HCT116 (cell line): ENCODE measurements around the gene NPIPB8. TPM values are rescaled to one million over a fixed set of nuclear protein-coding genes. Genes with fewer than 3 reads are reported as not detected.

Source experiments
- ATAC-seq: fragments of 200-7000 bp; cut with Tn5 transposase; 2 replicates; pipeline ENCODE4 v1.9.1; 2020; ENCODE audit warnings: mild to moderate bottlenecking, moderate library complexity
- BruUV-seq: library from RNA; stranded (reverse); fragments of 400-500 nt; replicated peaks from 2 replicates; lab custom pipeline; 2021; lab: Mats Ljungman, UMichigan
- CTCF ChIA-PET: fragments of 300-600 bp; sonication (Branson Sonifier 250); formaldehyde crosslinking; loops from one replicate; lab custom pipeline; 2021; ENCODE audit warnings: antibody characterized with exemption; lab: Charles Lee
- POLR2A ChIA-PET: fragments of 300-600, 350-600 bp; sonication (Branson Sonifier 250); formaldehyde crosslinking; loops from one replicate; lab custom pipeline; 2021; ENCODE audit warnings: antibody characterized with exemption; lab: Charles Lee
- RAD21 ChIA-PET, 2 experiments: fragments of 300-600 bp; sonication (Branson Sonifier 250); formaldehyde crosslinking; loops; one replicate each; lab custom pipeline; 2023; ENCODE audit warnings: low total read pairs in 2 of 2; ENCODE audit not compliant: uncharacterized antibody in 2 of 2, unreplicated experiment in 2 of 2, low non-redundant PET in 1 of 2; lab: Charles Lee
- DNase-seq: peaks from one replicate; pipeline ENCODE4 v3.0.0-alpha.2; 2010; ENCODE audit warnings: low read depth, low spot score
- H2AFZ ChIP-seq: fragments of 200-600 bp; shearing (Covaris generic), sonication (generic); 2 replicates; pipeline ENCODE4 v1.6.1; 2017; ENCODE audit warnings: low read depth, mixed run types, mixed read lengths, antibody characterized with exemption, low read length; ENCODE audit not compliant: poor library complexity, severe bottlenecking
- H3K27ac ChIP-seq: 2 replicates; pipeline ENCODE4 v1.5.1; 2012; ENCODE audit warnings: low read depth, low read length
- H3K27me3 ChIP-seq: fragments of 200-600 bp; sonication (generic); 2 replicates; pipeline ENCODE4 v1.6.1; 2016; ENCODE audit warnings: mixed run types, low read length, mixed read lengths; ENCODE audit not compliant: insufficient read depth
- H3K36me3 ChIP-seq, 2 experiments: fragments of 200-500 bp in 1 of 2; fragments of 200-600 bp in 1 of 2; sonication (Bioruptor generic) in 1 of 2; sonication (generic) in 1 of 2; 2 replicates each; pipeline versions ENCODE4 v1.5.1 to v1.6.1; 2014 to 2016; ENCODE audit warnings: low read length in 2 of 2, inconsistent platforms in 1 of 2, mixed read lengths in 1 of 2, mixed run types in 1 of 2; ENCODE audit not compliant: insufficient read depth in 2 of 2, control insufficient read depth in 1 of 2
- H3K4me1 ChIP-seq, 2 experiments: fragments of 200-600 bp in 1 of 2; sonication (generic) in 1 of 2; 2 replicates each; pipeline versions ENCODE4 v1.5.1 to v1.6.1; 2012 to 2017; ENCODE audit warnings: low read length in 2 of 2, inconsistent platforms in 1 of 2, mild to moderate bottlenecking in 1 of 2, mixed read lengths in 1 of 2, mixed run types in 1 of 2, moderate library complexity in 1 of 2; ENCODE audit not compliant: insufficient read depth in 2 of 2, control insufficient read depth in 1 of 2
- H3K4me2 ChIP-seq: fragments of 200-600 bp; sonication (generic); 2 replicates; pipeline ENCODE4 v1.6.1; 2017; ENCODE audit warnings: mixed run types, low read length, mixed read lengths
- H3K4me3 ChIP-seq, 2 experiments: fragments of 200-600 bp in 1 of 2; sonication (generic) in 1 of 2; replicated peaks in 1 of 2; 2 replicates each; pipeline ENCODE4 v1.5.1; 2011 to 2016; ENCODE audit warnings: low read length in 2 of 2, control low read depth in 1 of 2, low read depth in 1 of 2, mild to moderate bottlenecking in 1 of 2, mixed read lengths in 1 of 2, mixed run types in 1 of 2
- H3K79me2 ChIP-seq: fragments of 200-600 bp; sonication (generic); 2 replicates; pipeline ENCODE4 v1.6.1; 2017; ENCODE audit warnings: mild to moderate bottlenecking, mixed run types, low read length, moderate library complexity, mixed read lengths; ENCODE audit not compliant: insufficient read depth
- H3K9ac ChIP-seq: fragments of 200-600 bp; sonication (generic); 2 replicates; pipeline ENCODE4 v1.6.1; 2016; ENCODE audit warnings: low read length, mixed read lengths
- H3K9me2 ChIP-seq: fragments of 200-600 bp; sonication (generic), shearing (Covaris generic); 2 replicates; pipeline ENCODE4 v1.6.1; 2017; ENCODE audit warnings: mixed run types, mild to moderate bottlenecking, moderate library complexity; ENCODE audit not compliant: insufficient read depth
- H3K9me3 ChIP-seq, 2 experiments: fragments of 200-500 bp in 1 of 2; fragments of 200-600 bp in 1 of 2; sonication (Bioruptor generic) in 1 of 2; sonication (generic) in 1 of 2; 2 replicates each; pipeline ENCODE4 v1.6.1; 2014 to 2017; ENCODE audit warnings: low read length in 2 of 2, mixed read lengths in 2 of 2, inconsistent platforms in 1 of 2, low read depth in 1 of 2, mild to moderate bottlenecking in 1 of 2, mixed run types in 1 of 2, moderate library complexity in 1 of 2; ENCODE audit not compliant: control insufficient read depth in 1 of 2, insufficient read depth in 1 of 2
- H4K20me1 ChIP-seq: fragments of 200-600 bp; sonication (generic), shearing (Covaris generic); 2 replicates; pipeline ENCODE4 v1.6.1; 2017; ENCODE audit warnings: mixed run types, mild to moderate bottlenecking, moderate library complexity; ENCODE audit not compliant: insufficient read depth
- CEBPB ChIP-seq: IDR thresholded peaks from 2 replicates; pipeline ENCODE4 v1.6.1; 2012; ENCODE audit warnings: low read depth
- CTCF ChIP-seq, 3 experiments: fragments of 200-600 bp in 1 of 3; sonication (generic) in 1 of 3; IDR thresholded peaks in 2 of 3; conservative IDR thresholded peaks in 1 of 3; 2 replicates each; pipeline ENCODE4 v1.5.1; 2012 to 2017; ENCODE audit warnings: low read depth in 2 of 3, low read length in 2 of 3, antibody characterized with exemption in 1 of 3, borderline replicate concordance in 1 of 3, control low read depth in 1 of 3, mild to moderate bottlenecking in 1 of 3, mixed read lengths in 1 of 3, mixed run types in 1 of 3, moderate library complexity in 1 of 3; ENCODE audit not compliant: insufficient read depth in 1 of 3
- SIN3A ChIP-seq: IDR thresholded peaks from 2 replicates; pipeline ENCODE4 v1.6.1; 2012; ENCODE audit warnings: low read depth
- SP1 ChIP-seq: IDR thresholded peaks from 2 replicates; pipeline ENCODE4 v1.6.1; 2012; ENCODE audit warnings: low read depth
- SRF ChIP-seq: IDR thresholded peaks from 2 replicates; pipeline ENCODE4 v1.6.1; 2012; ENCODE audit warnings: low read depth
- ZFX ChIP-seq: fragments of 450-650 bp; IDR thresholded peaks from 2 replicates; pipeline ENCODE4 v1.6.1; 2017
- ZNF274 ChIP-seq: fragments of 200-500 bp; sonication (Bioruptor generic); IDR thresholded peaks from 2 replicates; pipeline ENCODE4 v1.6.1; 2014; ENCODE audit warnings: mild to moderate bottlenecking, low read depth, low read length, inconsistent platforms
- intact Hi-C: fragments of 100-400 bp; cut with micrococcal nuclease; formaldehyde crosslinking; loops from 2 replicates; pipeline ENCODE4 v1.10.0; 2022
- total RNA-seq: library from RNA; stranded (reverse); gene quantifications from one replicate; pipeline ENCODE4 v1.2.1, GENCODE V29; 2021; ENCODE audit not compliant: unreplicated experiment
- TF ChIP-seq, protein P1 (sequence below): IDR thresholded peaks from 2 replicates; pipeline ENCODE4 v1.6.1; 2011; ENCODE audit warnings: mild to moderate bottlenecking, low read length, moderate library complexity; ENCODE audit not compliant: insufficient replicate concordance; ENCODE audit errors: extremely low read depth

The NPIPB8 gene
- total RNA-seq, 1 experiment from 2014 or later: 0.79 TPM

GRCh38 chr16:28616636-28617035 is 21.2 kb upstream of the NPIPB8 start:
- POLR2A ChIA-PET: no interaction called here
- Histone ChIP-seq H4K20me1 (no peaks in the 10 kb centered on the region), H3K9me3 (no peaks in the 10 kb centered on the region), H3K4me3 (no peak overlapping the region), H3K4me1 (no peaks in the 10 kb centered on the region), H2AFZ (no peak overlapping the region), H3K27me3 (no peaks in the 10 kb centered on the region), H3K9me2 (no peaks in the 10 kb centered on the region), H3K27ac (no peak overlapping the region), H3K9ac (no peak overlapping the region), H3K4me2 (no peak overlapping the region), H3K36me3 (no peaks in the 10 kb centered on the region), H3K79me2 (no peaks in the 10 kb centered on the region)
- CTCF ChIA-PET: no interaction called here
- ATAC-seq (no peak), DNase-seq (no peak)
- intact Hi-C loops: loop anchor here (5.0 kb wide), 1 partner anchor 339 kb away; no protein-coding TSS in a partner anchor
- BruUV-seq: no TSS peak
- RAD21 ChIA-PET: interaction anchor here (0.6 to 1.0 kb wide), 2 partner anchors 67 to 339 kb away, joined by 3 to 4 read pairs; no protein-coding TSS in a partner anchor
- TF ChIP-seq CEBPB: no peak
- no peak for TF ChIP-seq ZNF274
- TF ChIP-seq SP1: no peak
- TF ChIP-seq SRF: no peak
- TF ChIP-seq, protein P1, sequence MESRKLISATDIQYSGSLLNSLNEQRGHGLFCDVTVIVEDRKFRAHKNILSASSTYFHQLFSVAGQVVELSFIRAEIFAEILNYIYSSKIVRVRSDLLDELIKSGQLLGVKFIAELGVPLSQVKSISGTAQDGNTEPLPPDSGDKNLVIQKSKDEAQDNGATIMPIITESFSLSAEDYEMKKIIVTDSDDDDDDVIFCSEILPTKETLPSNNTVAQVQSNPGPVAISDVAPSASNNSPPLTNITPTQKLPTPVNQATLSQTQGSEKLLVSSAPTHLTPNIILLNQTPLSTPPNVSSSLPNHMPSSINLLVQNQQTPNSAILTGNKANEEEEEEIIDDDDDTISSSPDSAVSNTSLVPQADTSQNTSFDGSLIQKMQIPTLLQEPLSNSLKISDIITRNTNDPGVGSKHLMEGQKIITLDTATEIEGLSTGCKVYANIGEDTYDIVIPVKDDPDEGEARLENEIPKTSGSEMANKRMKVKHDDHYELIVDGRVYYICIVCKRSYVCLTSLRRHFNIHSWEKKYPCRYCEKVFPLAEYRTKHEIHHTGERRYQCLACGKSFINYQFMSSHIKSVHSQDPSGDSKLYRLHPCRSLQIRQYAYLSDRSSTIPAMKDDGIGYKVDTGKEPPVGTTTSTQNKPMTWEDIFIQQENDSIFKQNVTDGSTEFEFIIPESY: no peak
- TF ChIP-seq ZFX: no peak
- TF ChIP-seq CTCF (IDR thresholded peaks at IDR 0.05 in 2 of 3, conservative IDR thresholded peaks at IDR 0.05 in 1 of 3; ENCODE audit: borderline replicate concordance in 1 of 3, insufficient read depth in 1 of 3, low read depth in 2 of 3, low read length in 2 of 3): no peak
- TF ChIP-seq SIN3A: no peak
